WTC11 (cell line): ENCODE data around the gene NEK6.

ENCODE experiments used
- CDX4 ChIP-seq: fragments of 250-450 bp; sonication (Bioruptor Pico); IDR thresholded peaks from 2 replicates; pipeline ENCODE4 v1.9.0; 2021; ENCODE audit warnings: moderate library complexity, mild to moderate bottlenecking, inconsistent platforms, borderline replicate concordance
- CTCF ChIP-seq: fragments of 200-600 bp; IDR thresholded peaks from 2 replicates; pipeline ENCODE4 v1.8.0; 2022; ENCODE audit warnings: antibody characterized with exemption
- ELF4 ChIP-seq: sonication (generic); formaldehyde crosslinking; IDR thresholded peaks from 2 replicates; pipeline ENCODE4 v1.8.1; 2022; ENCODE audit warnings: low read depth, mild to moderate bottlenecking, moderate library complexity, missing genetic modification reagents
- GRHL2 ChIP-seq: fragments of 250-450 bp; sonication (Bioruptor Pico); IDR thresholded peaks from 2 replicates; pipeline ENCODE4 v1.8.0; 2022; ENCODE audit warnings: mild to moderate bottlenecking, moderate library complexity; ENCODE audit not compliant: insufficient replicate concordance, severe bottlenecking
- HMGXB4 ChIP-seq: sonication (generic); formaldehyde crosslinking; IDR thresholded peaks from 2 replicates; pipeline ENCODE4 v1.8.1; 2023; ENCODE audit warnings: mild to moderate bottlenecking, moderate library complexity, missing genetic modification reagents
- RELA ChIP-seq: sonication (generic); formaldehyde crosslinking; IDR thresholded peaks from 2 replicates; pipeline ENCODE4 v1.8.1; 2022; ENCODE audit warnings: missing genetic modification reagents, mild to moderate bottlenecking, borderline replicate concordance
- SP1 ChIP-seq: sonication (generic); formaldehyde crosslinking; conservative IDR thresholded peaks from 2 replicates; pipeline ENCODE4 v1.8.1; 2022; ENCODE audit warnings: missing genetic modification reagents

- TF ChIP-seq SP1 (CRISPR knock-in tag) (no peak), CTCF (no peak), GRHL2 (CRISPR knock-in tag) (no peak), CDX4 (no peak), RELA (CRISPR knock-in tag) (no peak), ELF4 (CRISPR knock-in tag) (no peak), HMGXB4 (CRISPR knock-in tag) (no peak)
Observed at GRCh38 chr9:124351672-124352468, 94.1 kb downstream of the NEK6 start.
